HuH-7.5 (cell line): ENCODE measurements around the gene MCUB.
"Not testable (repeated sequence)": the region's sequence is repeated elsewhere in the genome, so short reads cannot be mapped to it uniquely, and the experiment has no call there.

Experiments used
- DNase-seq: peaks from one replicate; pipeline ENCODE4 v3.0.0; 2011; ENCODE audit warnings: low spot score

MCUB gene

GRCh38 chr4:109629775-109630174, 69.7 kb downstream of the MCUB start:
- no peak for DNase-seq

- no peak for DNase-seq
Observed at GRCh38 chr4:109631532-109632108, 71.6 kb downstream of the MCUB start.

DNA sequence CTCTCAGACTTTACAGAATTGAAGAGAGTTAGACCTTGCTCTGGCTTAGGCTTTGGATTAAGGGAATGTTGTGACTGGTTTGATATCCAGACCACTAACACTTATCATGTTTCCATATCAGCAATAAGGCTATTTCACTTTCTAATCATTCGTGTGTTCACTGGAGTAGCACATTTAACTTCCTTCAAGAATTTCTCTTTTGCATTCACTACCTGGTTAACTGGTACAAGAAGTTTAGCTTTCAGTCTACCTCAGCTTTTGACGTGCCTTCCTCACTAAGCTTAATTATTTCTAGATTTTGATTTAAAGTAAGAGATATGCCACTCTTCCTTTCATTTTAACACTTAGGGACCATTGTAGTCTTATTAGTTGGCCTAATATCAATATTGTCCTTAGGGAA, 80.6 kb downstream of the MCUB start:
- no peak for DNase-seq

GRCh38 chr4:109645874-109646710, 86.0 kb downstream of the MCUB start:
- no peak for DNase-seq

DNA sequence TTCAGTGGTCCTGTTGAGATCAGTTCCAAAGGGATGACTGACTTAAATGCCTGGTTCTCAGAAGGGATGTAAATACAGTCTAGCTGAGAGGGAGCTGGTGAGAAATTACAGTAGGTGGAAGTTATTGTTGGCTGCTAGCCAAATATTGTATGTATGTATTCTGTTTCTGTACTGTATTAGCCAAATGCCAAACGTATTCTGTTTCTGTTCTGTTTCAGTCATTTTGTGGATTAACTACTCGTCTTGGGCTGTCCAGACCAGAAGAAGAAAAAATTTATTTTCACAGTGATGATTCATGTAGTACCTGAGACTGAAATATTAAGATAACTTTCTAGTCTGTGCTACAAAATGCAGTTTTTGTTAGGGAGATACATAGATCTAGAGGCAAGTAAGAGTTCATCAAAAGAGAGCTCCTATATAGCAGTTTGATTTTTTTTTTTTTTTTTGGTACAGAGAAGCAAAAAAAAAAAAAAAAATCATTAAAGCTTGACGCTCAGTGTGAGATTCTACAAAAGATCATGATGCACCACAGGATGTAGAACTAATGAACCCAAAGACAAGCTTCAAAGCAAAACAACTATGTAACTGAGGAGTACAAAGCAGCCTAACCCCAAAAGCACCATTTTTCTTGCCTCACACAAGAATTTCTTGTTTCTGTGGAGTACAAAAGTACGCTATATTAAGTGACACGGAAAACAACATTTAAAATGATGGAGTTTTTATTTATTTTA, 88.4 kb downstream of the MCUB start:
- DNase-seq, result no peak

DNA sequence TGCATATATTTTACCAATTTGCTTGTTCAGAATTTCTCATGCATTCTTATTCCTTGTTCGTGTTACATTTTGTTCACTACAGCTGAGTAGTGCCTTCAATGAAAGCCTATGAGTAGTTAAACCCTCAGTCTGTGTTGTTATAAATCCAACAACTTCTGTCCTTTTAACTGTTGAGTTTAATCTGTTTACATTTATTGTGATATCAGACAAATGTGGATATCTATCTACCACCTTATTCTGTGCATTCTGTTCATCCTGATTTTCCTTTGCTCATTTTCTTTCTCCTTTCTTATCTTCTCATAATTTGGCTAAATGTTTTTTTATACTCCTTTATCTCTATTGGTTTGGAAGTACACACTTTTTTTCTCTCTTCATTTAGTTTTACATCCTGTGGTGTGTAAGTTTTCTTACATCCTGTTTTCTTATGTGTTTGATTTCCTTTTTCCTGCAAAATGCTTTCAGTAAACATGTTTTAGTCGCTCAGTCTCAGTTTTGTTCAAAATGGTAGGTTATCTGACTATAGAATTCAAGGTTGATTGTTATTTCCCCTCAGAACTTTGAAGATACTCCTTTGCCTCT, 89.0 kb downstream of the MCUB start:
- DNase-seq, result no peak

DNA sequence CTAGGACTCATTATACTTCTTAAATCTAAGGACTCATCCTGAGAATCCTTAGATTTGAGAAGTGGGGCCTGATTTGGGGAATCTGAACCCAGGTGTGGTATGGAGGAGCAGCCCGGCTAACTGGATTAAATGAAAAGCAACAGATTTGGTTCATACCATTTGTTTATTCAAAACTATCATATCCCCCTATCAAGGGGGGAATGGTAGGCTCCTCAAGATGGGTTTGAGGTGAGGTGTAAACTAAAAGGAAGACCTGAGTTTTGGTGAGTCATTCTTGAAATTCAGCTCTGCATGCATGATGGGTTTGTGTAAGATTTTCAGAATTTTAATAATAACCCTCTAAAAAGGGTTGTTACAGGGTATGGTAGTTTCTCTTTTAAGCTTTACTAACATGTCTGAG, 89.8 kb downstream of the MCUB start:
- no peak for DNase-seq

DNA sequence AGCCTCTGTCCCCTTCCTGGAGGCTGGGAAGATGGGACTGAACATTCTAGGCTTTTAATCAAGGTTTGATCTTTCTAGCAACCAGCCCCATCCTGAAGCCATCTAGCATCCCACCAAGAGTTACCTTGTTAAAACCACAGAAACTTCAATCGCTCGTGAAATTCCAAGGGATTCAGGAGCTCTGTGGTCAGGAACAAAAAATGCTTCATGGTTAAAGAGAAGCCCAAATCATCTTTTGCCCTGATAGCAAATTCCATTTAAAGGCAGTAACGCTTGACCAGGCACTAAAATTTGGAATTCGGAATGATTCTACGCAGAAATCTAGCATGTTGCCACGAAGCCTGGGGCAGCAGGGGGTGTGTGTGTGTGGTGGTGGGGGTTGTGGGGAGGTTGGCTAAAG, 95.3 kb downstream of the MCUB start:
- DNase-seq, result no peak

GRCh38 chr4:109657854-109658418, 97.9 kb downstream of the MCUB start:
- no peak for DNase-seq

DNA sequence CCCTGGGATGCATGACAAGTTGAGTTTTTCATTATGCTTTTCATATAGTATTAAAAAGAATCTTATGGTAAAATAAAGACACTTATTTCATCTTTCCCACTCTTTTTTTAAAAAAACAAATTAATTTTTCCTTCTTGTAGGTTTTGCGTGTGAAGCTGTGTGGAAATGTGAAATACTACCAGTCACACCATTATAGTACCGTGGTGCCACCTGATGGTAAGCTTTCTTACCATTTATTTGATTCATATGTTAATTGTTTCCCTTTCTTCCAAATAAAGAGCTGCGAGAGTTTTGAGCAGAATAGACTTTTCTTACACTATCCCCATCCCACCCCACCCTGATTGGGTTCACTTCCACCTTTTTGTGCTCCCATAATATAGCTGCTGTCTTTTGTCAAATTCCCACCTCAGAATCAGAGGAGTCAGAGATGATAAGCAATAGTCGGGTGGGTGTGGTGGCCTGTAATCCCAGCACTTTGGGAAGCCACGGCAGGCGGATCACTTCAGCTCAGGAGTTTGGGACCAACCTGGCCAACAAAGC, 98.9 kb downstream of the MCUB start:
- DNase-seq, result no peak

DNA sequence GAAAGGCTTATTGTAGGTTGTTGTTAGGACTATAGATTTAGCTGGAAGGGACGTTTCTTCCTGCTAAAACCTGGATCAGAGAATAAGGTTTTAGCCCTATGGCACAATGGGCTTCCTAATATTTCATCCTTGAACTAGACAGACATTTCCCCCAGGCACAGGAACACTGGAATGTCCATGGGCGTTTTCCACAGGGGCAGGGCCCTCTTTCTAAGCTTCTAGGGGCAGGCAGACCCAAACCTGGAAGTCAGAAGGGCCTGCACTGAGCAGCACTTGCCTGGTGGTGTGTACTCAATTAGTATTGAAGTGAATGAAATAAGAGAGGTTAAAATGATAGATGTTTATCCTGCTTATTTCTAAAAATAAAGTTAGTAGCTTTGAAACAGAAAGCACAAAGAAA, 102.1 kb downstream of the MCUB start:
- DNase-seq, result no peak

- no peak for DNase-seq
Observed at GRCh38 chr4:109662771-109663170, 102.7 kb downstream of the MCUB start.

GRCh38 chr4:109665783-109666485, 105.9 kb downstream of the MCUB start:
- no peak for DNase-seq

DNA sequence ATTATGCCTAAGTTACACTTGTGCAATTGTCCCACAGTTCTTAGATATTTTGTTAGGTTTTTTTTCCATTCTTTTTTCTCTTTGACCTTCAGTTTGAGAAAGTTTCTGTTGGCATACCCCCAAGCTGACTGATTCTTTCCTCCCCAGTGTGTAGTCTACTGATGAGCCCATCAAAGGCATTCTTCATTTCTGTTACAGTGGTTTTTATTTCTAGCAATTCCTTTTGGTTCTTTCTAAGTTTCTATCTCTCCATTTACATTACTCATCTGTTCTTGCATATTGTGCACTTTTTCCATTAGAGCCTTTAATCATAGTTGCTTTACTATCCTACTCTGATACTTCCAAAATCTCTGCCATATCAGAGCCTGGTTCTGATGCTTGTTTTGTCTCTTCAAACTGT, 111.3 kb downstream of the MCUB start:
- no peak for DNase-seq

DNA sequence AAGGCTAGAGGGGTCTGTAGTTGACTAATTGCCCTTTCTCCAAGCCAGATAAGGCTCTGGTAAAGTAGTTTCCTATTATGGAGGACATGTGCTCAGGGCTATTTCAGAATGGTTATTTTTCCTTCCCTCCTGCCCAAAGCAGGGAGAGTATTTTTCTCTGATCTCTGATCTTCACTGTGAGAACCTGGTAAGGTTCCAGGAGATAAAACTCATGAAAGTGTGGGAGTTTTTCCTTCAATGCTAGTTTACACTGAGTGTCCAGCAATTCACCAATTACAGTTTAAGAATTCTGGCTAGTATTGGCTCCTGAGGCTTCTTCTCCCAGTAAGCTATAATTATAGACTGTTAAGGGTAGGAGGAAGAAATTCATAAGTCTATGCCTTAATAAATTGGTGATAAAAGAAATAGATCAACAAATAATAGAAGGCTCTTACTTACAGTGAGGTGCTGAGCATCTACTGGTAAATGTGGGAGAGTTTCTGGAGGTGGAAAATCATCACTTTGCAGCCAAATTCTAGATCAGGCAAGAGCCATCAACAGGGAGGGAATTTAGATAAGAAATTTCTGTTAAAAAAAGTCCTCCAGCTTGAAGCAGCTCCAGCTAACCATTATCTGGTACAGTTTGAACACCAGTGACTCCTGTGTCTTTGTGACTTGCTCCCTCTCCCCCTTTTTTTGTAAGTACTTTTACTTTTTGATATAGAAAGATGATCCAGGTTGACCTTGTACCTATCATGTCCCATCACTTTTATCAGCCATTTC, 112.3 kb downstream of the MCUB start:
- no peak for DNase-seq

DNA sequence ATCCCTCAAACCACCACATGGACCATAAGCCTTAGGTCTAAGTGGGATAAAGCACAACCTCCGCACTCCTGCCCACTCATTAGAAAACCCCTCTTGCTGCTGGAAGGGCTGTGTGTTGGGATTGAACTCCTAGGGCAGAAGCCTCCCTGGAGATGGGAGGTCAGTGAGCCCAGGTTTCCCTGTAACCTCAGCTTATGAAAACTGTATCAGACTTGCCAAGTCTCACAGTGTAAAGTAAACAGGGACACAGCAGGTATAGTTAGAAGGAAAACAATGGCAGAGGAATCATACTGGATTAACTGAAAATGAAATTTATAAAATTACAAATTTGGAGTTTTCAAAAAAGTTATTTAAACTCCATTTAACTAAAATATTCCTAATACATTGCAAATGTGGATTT, 113.3 kb downstream of the MCUB start:
- no peak for DNase-seq

GRCh38 chr4:109675181-109675580, 115.1 kb downstream of the MCUB start:
- DNase-seq, result no peak

GRCh38 chr4:109675843-109676242, 115.8 kb downstream of the MCUB start:
- no peak for DNase-seq

DNA sequence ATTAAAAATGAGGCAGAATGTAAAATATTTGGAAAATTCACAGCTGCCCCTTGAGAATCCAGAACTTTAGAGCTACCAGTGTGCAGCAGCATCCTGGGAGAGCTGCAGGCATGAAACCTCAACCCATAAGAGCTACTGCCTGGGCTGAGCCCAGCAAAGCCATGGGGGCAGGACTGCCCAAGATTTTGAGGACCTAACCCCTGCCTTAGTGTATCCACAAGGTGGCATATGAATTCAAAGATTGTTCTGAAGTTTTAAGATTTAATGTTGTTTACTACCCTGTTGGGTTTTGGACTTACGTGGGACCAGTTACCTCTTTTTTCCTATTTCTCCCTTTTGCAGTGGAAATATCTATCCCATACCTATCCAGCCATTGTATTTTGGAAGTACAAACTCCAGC, 116.8 kb downstream of the MCUB start:
- DNase-seq, result no peak

DNA sequence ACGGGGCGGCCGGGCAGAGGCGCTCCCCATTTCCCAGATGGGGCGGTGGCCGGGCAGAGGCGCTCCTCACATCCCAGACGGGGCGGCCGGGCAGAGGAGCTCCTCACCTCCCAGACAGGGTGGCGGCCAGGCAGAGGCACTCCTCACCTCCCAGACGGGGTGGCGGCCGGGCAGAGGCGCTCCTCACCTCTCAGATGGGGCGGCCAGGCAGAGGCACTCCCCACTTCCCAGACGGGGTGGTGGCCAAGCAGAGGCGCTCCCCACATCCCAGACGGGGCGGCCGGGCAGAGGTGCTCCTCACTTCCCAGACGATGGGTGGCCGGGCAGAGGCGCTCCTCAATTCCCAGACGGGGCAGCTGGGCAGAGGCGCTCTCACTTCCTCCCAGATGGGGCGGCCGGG, 118.4 kb downstream of the MCUB start:
- not testable (repeated sequence) for DNase-seq

DNA sequence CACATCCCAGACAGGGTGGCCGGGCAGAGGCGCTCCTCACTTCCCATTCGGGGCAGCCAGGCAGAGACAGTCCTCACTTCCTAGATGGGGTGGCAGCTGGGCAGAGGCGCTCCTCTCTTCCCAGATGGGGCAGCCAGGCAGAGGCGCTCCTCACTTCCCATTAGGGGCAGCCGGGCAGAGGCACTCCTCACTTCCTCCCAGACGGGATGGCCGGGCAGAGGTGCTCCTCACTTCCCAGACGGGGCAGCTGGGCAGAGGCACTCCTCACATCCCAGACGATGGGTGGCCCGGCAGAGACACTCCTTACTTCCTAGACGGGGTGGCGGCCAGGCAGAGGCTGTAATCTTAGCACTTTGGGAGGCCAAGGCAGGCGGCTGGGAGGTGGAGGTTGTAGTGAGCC, 118.9 kb downstream of the MCUB start:
- DNase-seq, result not testable (repeated sequence)
